Measurements from ENCODE around the gene CIB2. TPM values are rescaled to one million over a fixed set of nuclear protein-coding genes. Genes with fewer than 3 reads are reported as not detected.

The CIB2 gene
- total and polyA plus RNA-seq, 2 experiments from 2014 or later, result 59.5 to 64.4 TPM

DNA sequence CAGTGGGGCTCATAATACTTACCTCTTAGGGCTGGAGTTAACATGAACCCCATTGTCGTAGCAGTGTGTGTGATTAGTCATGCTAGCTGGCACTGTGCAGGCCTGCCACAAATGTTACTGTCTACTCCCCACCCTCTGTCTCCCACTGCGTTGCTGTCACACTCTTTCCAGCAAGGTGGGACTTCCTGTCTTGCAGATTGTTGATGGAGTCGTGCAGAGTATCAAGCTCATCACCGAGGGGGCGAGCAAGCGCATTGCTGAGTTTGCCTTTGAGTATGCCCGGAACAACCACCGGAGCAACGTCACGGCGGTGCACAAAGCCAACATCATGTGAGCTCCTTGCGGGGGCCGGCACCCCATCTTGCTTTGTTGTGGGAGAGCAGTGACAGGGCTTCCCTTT, 30.8 kb upstream of the CIB2 start:
- Histone ChIP-seq H3K4me3 (no peak overlapping the region), H3K4me1 (ENCODE audit: insufficient read depth) (peaks cover 4% of the 10 kb centered on the region; the same call in 1 of the 2 replicates), H3K36me3 (ENCODE audit: insufficient read depth) (peaks cover 15% of the 10 kb centered on the region; the same call in 1 of the 2 replicates), H2AFZ (no peak overlapping the region), H3K9me2 (ENCODE audit: insufficient read depth) (no peaks in the 10 kb centered on the region), H3K79me2 (replicated peaks; ENCODE audit: insufficient read depth) (no peaks in the 10 kb centered on the region), H3F3A (replicated peaks; ENCODE audit: low read depth) (no peaks in the 10 kb centered on the region), H3K4me2 (no peak overlapping the region), H4K20me1 (replicated peaks; ENCODE audit: insufficient read depth) (no peaks in the 10 kb centered on the region; the same call in 1 of the 2 replicates), H3K27me3 (ENCODE audit: insufficient read depth) (no peaks in the 10 kb centered on the region), H3K27ac (ENCODE audit: low read depth) (no peak overlapping the region)
- H3K27me3 Mint-ChIP-seq (ENCODE audit: insufficient read depth, low read depth, poor library complexity), result peaks cover 8% of the 10 kb centered on the region
- no peak for ATAC-seq
- H3K36me3 Mint-ChIP-seq (ENCODE audit: low read depth), result peaks cover 24% of the 10 kb centered on the region
- TF ChIP-seq EZH2phosphoT487 (IDR thresholded peaks at IDR 0.05; ENCODE audit: unreplicated experiment), result no peak
- TF ChIP-seq STAT1 (IDR thresholded peaks at IDR 0.05; ENCODE audit: unreplicated experiment), result no peak
- no peak for TF ChIP-seq ZNF114 (CRISPR knock-in tag; IDR thresholded peaks at IDR 0.05)
- TF ChIP-seq JUNB (IDR thresholded peaks at IDR 0.05; ENCODE audit: unreplicated experiment), result no peak
- no peak for TF ChIP-seq NANOG (IDR thresholded peaks at IDR 0.05; ENCODE audit: borderline replicate concordance)
- TF ChIP-seq, protein P1, sequence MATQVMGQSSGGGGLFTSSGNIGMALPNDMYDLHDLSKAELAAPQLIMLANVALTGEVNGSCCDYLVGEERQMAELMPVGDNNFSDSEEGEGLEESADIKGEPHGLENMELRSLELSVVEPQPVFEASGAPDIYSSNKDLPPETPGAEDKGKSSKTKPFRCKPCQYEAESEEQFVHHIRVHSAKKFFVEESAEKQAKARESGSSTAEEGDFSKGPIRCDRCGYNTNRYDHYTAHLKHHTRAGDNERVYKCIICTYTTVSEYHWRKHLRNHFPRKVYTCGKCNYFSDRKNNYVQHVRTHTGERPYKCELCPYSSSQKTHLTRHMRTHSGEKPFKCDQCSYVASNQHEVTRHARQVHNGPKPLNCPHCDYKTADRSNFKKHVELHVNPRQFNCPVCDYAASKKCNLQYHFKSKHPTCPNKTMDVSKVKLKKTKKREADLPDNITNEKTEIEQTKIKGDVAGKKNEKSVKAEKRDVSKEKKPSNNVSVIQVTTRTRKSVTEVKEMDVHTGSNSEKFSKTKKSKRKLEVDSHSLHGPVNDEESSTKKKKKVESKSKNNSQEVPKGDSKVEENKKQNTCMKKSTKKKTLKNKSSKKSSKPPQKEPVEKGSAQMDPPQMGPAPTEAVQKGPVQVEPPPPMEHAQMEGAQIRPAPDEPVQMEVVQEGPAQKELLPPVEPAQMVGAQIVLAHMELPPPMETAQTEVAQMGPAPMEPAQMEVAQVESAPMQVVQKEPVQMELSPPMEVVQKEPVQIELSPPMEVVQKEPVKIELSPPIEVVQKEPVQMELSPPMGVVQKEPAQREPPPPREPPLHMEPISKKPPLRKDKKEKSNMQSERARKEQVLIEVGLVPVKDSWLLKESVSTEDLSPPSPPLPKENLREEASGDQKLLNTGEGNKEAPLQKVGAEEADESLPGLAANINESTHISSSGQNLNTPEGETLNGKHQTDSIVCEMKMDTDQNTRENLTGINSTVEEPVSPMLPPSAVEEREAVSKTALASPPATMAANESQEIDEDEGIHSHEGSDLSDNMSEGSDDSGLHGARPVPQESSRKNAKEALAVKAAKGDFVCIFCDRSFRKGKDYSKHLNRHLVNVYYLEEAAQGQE (IDR thresholded peaks at IDR 0.05; ENCODE audit: unreplicated experiment), result no peak
- H3K4me1 Mint-ChIP-seq, result peaks cover 9% of the 10 kb centered on the region; the same call in 2 of the 3 replicates
- DNase-seq (ENCODE audit: low spot score), result no peak
- H3K9me3 Mint-ChIP-seq, result no peaks in the 10 kb centered on the region; the same call in 2 of the 3 replicates
- peak overlapping the region; percentile 42; the same call in 1 of the 2 replicates for H3K27ac Mint-ChIP-seq
- no peak overlapping the region for H3K4me3 Mint-ChIP-seq

DNA sequence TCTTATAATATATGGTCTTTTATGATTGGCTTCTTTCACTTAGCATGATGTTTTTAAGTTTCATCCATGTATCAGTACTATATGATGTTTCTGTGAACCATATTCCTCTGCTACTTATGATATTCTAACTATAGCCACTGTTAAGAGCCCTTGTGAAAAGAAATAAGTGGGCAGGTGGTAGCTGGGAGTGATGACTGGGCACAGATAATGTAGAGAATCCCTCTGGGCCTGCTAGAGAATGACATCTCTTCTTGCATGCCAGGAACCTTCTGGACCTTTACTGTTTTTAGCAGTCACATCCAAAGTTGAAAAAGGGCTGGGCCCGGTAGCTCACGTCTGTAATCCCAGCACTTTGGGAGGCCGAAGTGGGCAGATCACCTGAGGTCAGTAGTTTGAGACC, 28.1 kb upstream of the CIB2 start:
- no peaks in the 10 kb centered on the region; the same call in 1 of the 2 replicates for H3K79me2 ChIP-seq (replicated peaks; ENCODE audit: insufficient read depth)
- H3K36me3 Mint-ChIP-seq (ENCODE audit: low read depth), result peaks cover 13% of the 10 kb centered on the region
- H2AFZ ChIP-seq, result no peak overlapping the region
- H4K20me1 ChIP-seq (replicated peaks; ENCODE audit: insufficient read depth), result no peaks in the 10 kb centered on the region; the same call in 1 of the 2 replicates
- peaks cover 8% of the 10 kb centered on the region; the same call in 1 of the 2 replicates for H3K36me3 ChIP-seq (ENCODE audit: insufficient read depth)
- ATAC-seq (no peak), DNase-seq (ENCODE audit: low spot score) (no peak)
- H3K27ac Mint-ChIP-seq, result no peak overlapping the region
- no peak overlapping the region for H3K4me2 ChIP-seq
- no peaks in the 10 kb centered on the region for H3F3A ChIP-seq (replicated peaks; ENCODE audit: low read depth)
- no peak overlapping the region for H3K4me3 ChIP-seq
- H3K27ac ChIP-seq (ENCODE audit: low read depth), result no peak overlapping the region
- H3K4me1 Mint-ChIP-seq, result peaks cover 26% of the 10 kb centered on the region
- peaks cover 8% of the 10 kb centered on the region for H3K27me3 Mint-ChIP-seq (ENCODE audit: insufficient read depth, low read depth, poor library complexity)
- peaks cover 26% of the 10 kb centered on the region for H3K4me1 ChIP-seq (ENCODE audit: insufficient read depth)
- H3K4me3 Mint-ChIP-seq, result no peak overlapping the region
- no peaks in the 10 kb centered on the region for H3K27me3 ChIP-seq (ENCODE audit: insufficient read depth)
- no peaks in the 10 kb centered on the region; the same call in 2 of the 3 replicates for H3K9me3 Mint-ChIP-seq
- H3K9me2 ChIP-seq (ENCODE audit: insufficient read depth), result no peaks in the 10 kb centered on the region
- TF ChIP-seq POLR2AphosphoS5 (IDR thresholded peaks at IDR 0.05; ENCODE audit: low read depth) (no peak), JUNB (IDR thresholded peaks at IDR 0.05; ENCODE audit: unreplicated experiment) (no peak), NANOG (IDR thresholded peaks at IDR 0.05; ENCODE audit: borderline replicate concordance) (no peak)
- TF ChIP-seq, protein P2, sequence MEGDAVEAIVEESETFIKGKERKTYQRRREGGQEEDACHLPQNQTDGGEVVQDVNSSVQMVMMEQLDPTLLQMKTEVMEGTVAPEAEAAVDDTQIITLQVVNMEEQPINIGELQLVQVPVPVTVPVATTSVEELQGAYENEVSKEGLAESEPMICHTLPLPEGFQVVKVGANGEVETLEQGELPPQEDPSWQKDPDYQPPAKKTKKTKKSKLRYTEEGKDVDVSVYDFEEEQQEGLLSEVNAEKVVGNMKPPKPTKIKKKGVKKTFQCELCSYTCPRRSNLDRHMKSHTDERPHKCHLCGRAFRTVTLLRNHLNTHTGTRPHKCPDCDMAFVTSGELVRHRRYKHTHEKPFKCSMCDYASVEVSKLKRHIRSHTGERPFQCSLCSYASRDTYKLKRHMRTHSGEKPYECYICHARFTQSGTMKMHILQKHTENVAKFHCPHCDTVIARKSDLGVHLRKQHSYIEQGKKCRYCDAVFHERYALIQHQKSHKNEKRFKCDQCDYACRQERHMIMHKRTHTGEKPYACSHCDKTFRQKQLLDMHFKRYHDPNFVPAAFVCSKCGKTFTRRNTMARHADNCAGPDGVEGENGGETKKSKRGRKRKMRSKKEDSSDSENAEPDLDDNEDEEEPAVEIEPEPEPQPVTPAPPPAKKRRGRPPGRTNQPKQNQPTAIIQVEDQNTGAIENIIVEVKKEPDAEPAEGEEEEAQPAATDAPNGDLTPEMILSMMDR (conservative IDR thresholded peaks at IDR 0.05; ENCODE audit: low read depth in 2 of 2), result no peak
- TF ChIP-seq, protein P1 (IDR thresholded peaks at IDR 0.05; ENCODE audit: unreplicated experiment), result no peak
- TF ChIP-seq, protein P3, sequence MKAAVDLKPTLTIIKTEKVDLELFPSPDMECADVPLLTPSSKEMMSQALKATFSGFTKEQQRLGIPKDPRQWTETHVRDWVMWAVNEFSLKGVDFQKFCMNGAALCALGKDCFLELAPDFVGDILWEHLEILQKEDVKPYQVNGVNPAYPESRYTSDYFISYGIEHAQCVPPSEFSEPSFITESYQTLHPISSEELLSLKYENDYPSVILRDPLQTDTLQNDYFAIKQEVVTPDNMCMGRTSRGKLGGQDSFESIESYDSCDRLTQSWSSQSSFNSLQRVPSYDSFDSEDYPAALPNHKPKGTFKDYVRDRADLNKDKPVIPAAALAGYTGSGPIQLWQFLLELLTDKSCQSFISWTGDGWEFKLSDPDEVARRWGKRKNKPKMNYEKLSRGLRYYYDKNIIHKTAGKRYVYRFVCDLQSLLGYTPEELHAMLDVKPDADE (IDR thresholded peaks at IDR 0.05), result no peak

All from GM23338 (cell line).